ENCODE results near the gene LCE4A. TPM values are rescaled to one million over a fixed set of nuclear protein-coding genes. Genes with fewer than 3 reads are reported as not detected.
"Not testable (repeated sequence)": the region's sequence is repeated elsewhere in the genome, so short reads cannot be mapped to it uniquely, and the experiment has no call there.

Gene LCE4A
- polyA plus RNA-seq (ENCODE audit: insufficient read length in 10 of 10), result not detected
- long read RNA-seq, donor 1, result 0 reads
- long read RNA-seq, donor 2, result 0 reads
- long read RNA-seq, donor 3, result 0 reads
- long read RNA-seq, donor 4, result 0 reads
- long read RNA-seq, donor 5, result 0 reads
- long read RNA-seq, donor 6, result 0 reads
- long read RNA-seq, donor 7, result 0 reads
- long read RNA-seq, donor 8, result 0 reads
- long read RNA-seq, donor 9, result 0 reads

DNA sequence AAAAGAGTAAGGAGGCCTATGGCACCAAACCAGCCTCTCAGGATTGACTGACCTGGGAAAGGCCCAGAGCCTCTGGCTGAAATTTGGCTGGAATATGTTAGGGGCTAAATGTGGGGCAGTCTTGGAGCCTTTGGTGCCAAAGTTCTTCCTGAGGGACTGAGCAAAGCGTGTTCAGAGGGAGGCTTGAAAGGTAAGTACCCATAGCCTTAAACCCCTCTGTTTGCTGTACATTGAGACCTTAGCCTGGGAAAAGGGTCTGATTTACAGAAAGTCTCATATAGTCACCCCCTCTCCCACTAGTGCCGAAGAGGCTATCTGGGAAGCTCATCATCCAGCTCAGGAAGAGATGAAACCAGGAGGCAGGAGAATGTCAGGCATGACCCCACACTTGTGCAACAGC lies at the start of gene LCE4A:
Gene LCE4A (plus strand): TSS at position 301 of the 400 bp plus-strand sequence. CDS start 916 bp downstream, outside the sequence.
- no peak for DNase-seq

DNA sequence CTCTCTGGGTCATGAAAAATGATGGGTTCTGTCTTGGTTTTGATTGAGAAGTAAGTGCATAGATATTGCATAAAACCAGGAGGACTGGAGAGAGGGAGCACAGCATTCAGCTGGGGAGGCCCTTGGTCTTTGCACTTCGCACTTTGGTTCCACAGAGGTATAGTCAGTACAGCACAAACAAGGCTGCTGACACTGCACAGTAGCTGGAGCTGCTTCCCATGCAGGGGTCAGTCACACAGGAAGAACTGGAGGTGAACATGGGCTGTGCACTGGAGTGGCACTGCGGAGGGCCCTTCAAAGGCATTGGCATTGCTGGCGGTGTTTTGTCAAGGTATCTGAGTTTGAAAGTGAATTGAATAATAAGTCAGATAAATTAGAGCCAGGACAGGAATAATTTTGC lies 49.3 kb upstream of the LCE4A start:
- DNase-seq, result no peak

- DNase-seq, result no peak
Observed at GRCh38 chr1:152663098-152663497, 44.9 kb upstream of the LCE4A start, which contains the start of gene LCE2D. Gene LCE2D, plus strand, starts transcription at chr1:152663380. Its CDS starts 726 bp downstream, at chr1:152664106.

DNA sequence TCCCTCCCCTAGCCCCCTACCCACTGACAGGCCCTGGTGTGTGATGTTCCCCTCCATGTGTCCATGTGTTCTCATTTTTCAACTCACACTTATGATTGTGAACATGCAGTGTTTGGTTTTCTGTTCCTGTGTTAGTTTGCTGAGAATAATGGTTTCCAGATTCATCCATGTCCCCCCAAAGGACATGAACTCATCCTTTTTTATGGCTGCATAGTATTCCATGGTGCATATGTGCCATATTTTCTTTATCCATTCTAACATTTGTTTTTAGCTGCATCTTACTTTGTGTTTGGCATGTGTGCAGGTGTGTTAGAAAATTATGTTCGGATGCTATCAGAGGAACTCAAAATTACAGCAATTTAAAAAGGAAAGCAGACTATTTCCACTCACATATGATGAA lies 41.8 kb upstream of the LCE4A start:
- not testable (repeated sequence) for DNase-seq

GRCh38 chr1:152667648-152668047 lies 40.3 kb upstream of the LCE4A start:
- no peak for DNase-seq

DNA sequence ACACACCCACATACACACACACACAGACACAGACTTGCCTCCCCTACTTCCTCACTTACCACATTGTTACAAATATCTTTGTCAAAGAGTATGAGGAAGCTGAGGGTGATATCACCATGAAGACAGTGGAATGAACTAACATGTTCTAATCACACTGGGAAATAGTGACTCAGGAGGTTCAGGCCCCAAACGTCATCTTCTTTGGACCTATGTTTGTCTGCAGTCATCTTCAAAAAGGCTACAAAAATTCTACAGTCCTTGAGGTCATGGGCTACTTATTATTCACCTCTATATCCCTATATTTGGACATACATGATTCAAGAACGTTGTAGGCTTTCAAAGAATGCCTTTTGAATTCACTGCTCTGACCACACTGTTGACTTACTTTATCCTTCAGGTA lies 34.9 kb upstream of the LCE4A start:
- no peak for DNase-seq

DNA sequence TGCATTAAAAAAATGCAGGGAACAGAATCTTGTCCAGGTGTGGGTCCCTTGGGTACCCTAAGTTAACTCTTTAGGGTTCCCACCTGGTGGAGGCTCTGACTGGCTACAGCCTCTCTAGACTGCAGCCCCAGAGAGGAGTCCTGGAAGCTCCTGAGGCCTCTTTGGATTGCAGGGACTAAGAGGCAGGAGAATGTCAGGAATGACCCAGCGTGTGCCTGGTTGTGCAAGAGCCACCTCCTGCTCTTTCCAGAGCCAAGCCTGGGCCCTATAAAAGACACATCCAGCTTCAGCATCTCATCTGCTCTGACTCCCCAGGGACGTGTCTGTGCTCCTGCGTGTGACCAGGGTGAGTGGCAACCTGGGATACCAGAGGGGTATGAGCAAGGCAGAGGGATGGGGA lies 33.0 kb upstream of the LCE4A start, which contains the start of gene LCE2C:
Gene LCE2C (plus strand): TSS at position 297 of the 400 bp plus-strand sequence. CDS start 737 bp downstream, outside the sequence.
- DNase-seq, result not testable (repeated sequence)

DNA sequence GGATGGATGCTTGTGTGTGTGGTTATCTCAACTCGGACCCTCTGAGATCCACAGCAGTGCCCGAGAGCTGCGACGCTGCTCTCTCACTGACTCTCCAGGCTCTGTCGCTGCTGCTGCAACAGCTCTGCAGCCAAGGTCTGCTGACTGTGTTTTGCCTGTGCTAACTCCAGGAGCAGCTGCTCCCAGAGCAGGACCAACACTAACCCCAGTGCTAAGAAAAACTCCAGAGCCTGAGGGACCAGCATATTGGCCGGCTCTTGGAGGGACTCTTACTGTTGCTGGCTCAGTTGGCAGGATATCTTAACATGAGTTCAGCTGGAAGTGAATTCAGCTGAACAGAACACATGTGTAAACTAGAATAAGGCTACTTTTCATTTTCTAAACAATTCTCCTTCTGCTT lies 28.5 kb upstream of the LCE4A start:
- peak; percentile 3 to 22 (median 20) for DNase-seq

DNA sequence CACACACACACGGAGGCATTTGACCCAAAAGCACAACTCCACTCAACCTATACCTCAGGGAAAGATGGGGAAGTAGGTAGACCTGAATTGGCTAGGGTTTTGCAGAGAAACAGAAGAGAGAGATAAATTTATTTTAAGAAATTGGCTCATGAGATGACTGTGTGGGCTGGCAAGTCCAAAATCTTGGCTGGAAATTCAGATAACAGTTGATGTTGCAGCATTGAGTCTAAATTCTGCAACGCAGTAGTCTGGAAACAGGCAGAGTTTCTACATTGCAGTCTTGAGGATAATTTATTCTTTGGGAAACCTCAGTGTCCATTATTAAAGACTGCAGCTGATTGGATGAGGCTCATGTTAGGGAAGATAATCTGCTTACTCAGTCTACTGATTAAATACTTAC lies 26.3 kb upstream of the LCE4A start:
- no peak for DNase-seq

- DNase-seq, result no peak
Observed at GRCh38 chr1:152683846-152684245, 24.1 kb upstream of the LCE4A start.

DNA sequence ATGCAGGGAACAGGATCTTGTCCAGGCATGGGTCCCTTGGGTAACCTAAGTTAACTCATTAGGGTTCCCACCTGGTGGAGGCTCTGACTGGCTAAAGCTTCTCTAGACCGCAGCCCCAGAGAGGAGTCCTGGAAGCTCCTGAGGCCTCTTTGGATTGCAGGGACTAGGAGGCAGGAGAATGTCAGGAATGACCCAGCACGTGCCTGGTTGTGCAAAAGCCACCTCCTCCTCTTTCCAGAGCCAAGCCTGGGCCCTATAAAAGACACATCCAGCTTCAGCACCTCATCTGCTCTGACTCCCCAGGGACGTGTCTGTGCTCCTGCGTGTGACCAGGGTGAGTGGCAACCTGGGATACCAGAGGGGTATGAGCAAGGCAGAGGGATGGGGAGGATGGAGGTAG lies 22.1 kb upstream of the LCE4A start, which contains the start of gene LCE2B:
Gene LCE2B (plus strand): TSS at position 301 of the 400 bp plus-strand sequence. CDS start 721 bp downstream, outside the sequence.
- DNase-seq, result not testable (repeated sequence)

GRCh38 chr1:152697701-152698600 lies 10.0 kb upstream of the LCE4A start, which contains the start of gene LCE2A:
Gene LCE2A, plus strand, starts transcription at chr1:152698345. Its CDS starts 557 bp downstream, at chr1:152698902.
- DNase-seq, result no peak

DNA sequence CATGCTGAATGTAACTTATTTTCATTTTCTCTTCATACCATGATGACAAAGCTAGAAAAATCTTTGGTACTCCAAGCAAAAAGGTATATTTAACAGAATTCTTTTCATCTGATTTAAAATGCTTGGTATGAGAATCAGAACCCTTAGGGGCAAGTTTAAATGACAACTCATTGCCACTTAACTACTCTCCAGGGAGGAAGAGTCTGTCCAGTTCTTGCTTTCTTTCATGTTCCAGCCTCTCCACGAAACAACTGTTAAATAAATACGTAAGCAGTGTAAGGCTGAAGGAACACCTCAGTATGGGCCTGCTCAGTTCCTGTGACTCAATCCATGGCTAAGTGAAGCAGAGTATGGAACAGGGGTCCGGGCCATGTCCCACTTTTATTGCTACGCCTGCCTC lies 8.2 kb upstream of the LCE4A start:
- DNase-seq, result no peak

- DNase-seq, result no peak
Observed at GRCh38 chr1:152718238-152718637, 10.3 kb downstream of the LCE4A start.

GRCh38 chr1:152725261-152725660 lies 17.3 kb downstream of the LCE4A start:
- DNase-seq, result no peak

GRCh38 chr1:152728986-152729385 lies 21.0 kb downstream of the LCE4A start:
- DNase-seq, result no peak

DNA sequence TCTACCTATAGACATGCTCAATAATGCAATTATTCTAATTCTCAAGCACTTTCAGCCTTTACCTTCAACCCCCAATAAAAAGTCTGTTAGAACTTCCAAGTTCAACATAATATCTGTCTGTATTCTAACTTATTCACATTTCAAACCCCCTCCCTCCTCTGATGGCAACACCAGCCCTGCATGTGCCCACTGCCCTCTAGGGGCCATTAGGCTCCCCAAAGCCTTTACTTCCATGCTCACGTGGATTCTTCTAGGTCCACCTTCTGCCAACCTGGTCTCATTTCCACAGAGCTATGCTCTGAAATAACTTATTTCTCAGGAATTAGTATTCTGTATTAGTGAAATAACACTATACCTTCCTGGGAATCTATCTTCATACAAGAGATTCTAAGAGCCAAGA lies 27.7 kb downstream of the LCE4A start:
- no peak for DNase-seq

DNA sequence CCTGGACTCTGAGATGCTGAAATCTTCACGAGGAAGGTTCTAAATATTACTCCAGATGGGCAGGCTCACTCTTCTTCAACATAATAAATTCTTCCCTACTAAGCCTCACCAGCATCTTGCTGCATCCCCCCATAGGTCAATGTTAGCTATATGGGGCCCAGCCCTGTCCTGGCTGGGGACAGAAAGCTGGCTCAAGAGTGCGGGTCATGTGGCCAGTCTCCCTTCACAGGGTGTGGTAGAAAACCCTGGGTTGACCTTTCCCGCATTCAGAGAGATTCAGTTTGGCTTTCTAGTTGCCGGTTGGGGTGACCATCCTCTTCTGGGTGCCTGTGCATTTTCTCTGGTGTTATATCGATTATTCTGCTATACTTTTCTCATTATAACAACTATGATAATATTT lies 30.0 kb downstream of the LCE4A start:
- DNase-seq, result no peak

GRCh38 chr1:152739841-152740240 lies 31.9 kb downstream of the LCE4A start:
- DNase-seq, result no peak

GRCh38 chr1:152741656-152742055 lies 33.7 kb downstream of the LCE4A start:
- no peak for DNase-seq

- DNase-seq, result no peak
Observed at GRCh38 chr1:152743371-152744145, 35.6 kb downstream of the LCE4A start.

GRCh38 chr1:152745289-152745704 lies 37.3 kb downstream of the LCE4A start:
- DNase-seq, result no peak
